Measurements from ENCODE around the gene NCSTN. TPM values are rescaled to one million over a fixed set of nuclear protein-coding genes. Genes with fewer than 3 reads are reported as not detected.

NCSTN gene
- total and polyA plus RNA-seq, 10 of the 15 experiments (the other 5 are each of a cell fraction or from before 2014, with no cell fraction given), result 33.3 to 88.2 (median 60.4) TPM

- ChIA-PET POLR2A (no interaction called here), CTCF (interaction anchor here (1.0 to 7.0 kb wide), 6 partner anchors 9 to 261 kb away, joined by 3 to 98 read pairs (median 4); no protein-coding TSS in a partner anchor), RAD21 (ENCODE audit: unreplicated experiment) (interaction anchor here (1.3 kb wide), 1 partner anchor 158 kb away, joined by 7 read pairs; no protein-coding TSS in a partner anchor), SMC1A (ENCODE audit: uncharacterized antibody, unreplicated experiment) (interaction anchor here (1.1 to 2.2 kb wide), 2 partner anchors 17 to 25 kb away, joined by 3 to 9 read pairs; no protein-coding TSS in a partner anchor)
- WGBS (ENCODE audit: insufficient coverage, insufficient replicate concordance, low lambda C conversion rate, missing lambda C conversion rate), result 87% methylated on average over 4 of the region's 4 CpGs
- DNase-seq (ENCODE audit: low read depth, low spot score), result no peak
- BruUV-seq (replicated peaks), result no TSS peak
- no peak overlapping the region for H3K27ac ChIP-seq (ENCODE audit: control insufficient read depth, insufficient read depth)
- in situ Hi-C loops (cut with MboI), result no loop called here
- no peak overlapping the region for H2AFZ ChIP-seq (ENCODE audit: control insufficient read depth, low read depth, low read length)
- H3K27me3 ChIP-seq (replicated peaks in 1 of 2; ENCODE audit: control insufficient read depth in 2 of 2, insufficient read depth in 2 of 2, low read length in 1 of 2), result no peaks in the 10 kb centered on the region
- ATAC-seq, result no peak
- no peak overlapping the region for H3K4me2 ChIP-seq (ENCODE audit: control insufficient read depth, insufficient read depth)
- peaks cover 39 to 57% of the 10 kb centered on the region in 2 experiments for H3K36me3 ChIP-seq (ENCODE audit: control insufficient read depth in 2 of 2, insufficient read depth in 2 of 2, low read length in 1 of 2)
- no peaks in the 10 kb centered on the region for H4K20me1 ChIP-seq (ENCODE audit: control insufficient read depth, insufficient read depth)
- intact Hi-C loops (cut with micrococcal nuclease; ENCODE audit: unreplicated experiment), result no loop called here
- H3K4me1 ChIP-seq (ENCODE audit: control insufficient read depth, insufficient read depth, low read length), result peaks cover 7% of the 10 kb centered on the region
- no peak overlapping the region for H3K9ac ChIP-seq (ENCODE audit: control insufficient read depth, insufficient read depth, low read length)
- no peak overlapping the region for H3K4me3 ChIP-seq
- H3K79me2 ChIP-seq (ENCODE audit: control insufficient read depth, insufficient read depth, low read length), result peaks cover 9% of the 10 kb centered on the region
- H3K9me3 ChIP-seq (replicated peaks; ENCODE audit: control insufficient read depth, insufficient read depth, low read length), result no peaks in the 10 kb centered on the region
- no peak for FAIRE-seq
- no peak for TF ChIP-seq MYB (IDR thresholded peaks at IDR 0.05; ENCODE audit: borderline replicate concordance, low read depth, low read length)
- no peak for TF ChIP-seq KLF5 (IDR thresholded peaks at IDR 0.05; ENCODE audit: partially characterized antibody)
- TF ChIP-seq POLR2A (IDR thresholded peaks at IDR 0.05; ENCODE audit: low read depth, low read length), result no peak
- TF ChIP-seq KAT2A (conservative IDR thresholded peaks at IDR 0.05; ENCODE audit: control insufficient read depth, low read depth, low read length), result no peak
- no peak for TF ChIP-seq EZH2 (IDR thresholded peaks at IDR 0.05; ENCODE audit: borderline replicate concordance, control insufficient read depth, low read depth, low read length)
- no peak for TF ChIP-seq CHD1 (IDR thresholded peaks at IDR 0.05; ENCODE audit: low read depth, low read length)
- no peak for TF ChIP-seq RCOR1 (conservative IDR thresholded peaks at IDR 0.05; ENCODE audit: low read depth, low read length)
- no peak for TF ChIP-seq ZBTB11 (CRISPR knock-in tag; IDR thresholded peaks at IDR 0.05)
- no peak for TF ChIP-seq ZNF384 (IDR thresholded peaks at IDR 0.05; ENCODE audit: borderline replicate concordance, low read depth, low read length)
- no peak for TF ChIP-seq CEBPZ (IDR thresholded peaks at IDR 0.05; ENCODE audit: low read depth, low read length)
- no peak for TF ChIP-seq SMAD1 (IDR thresholded peaks at IDR 0.05; ENCODE audit: low read depth, partially characterized antibody)
- TF ChIP-seq JUND (IDR thresholded peaks at IDR 0.05; ENCODE audit: low read depth, low read length), result no peak
- TF ChIP-seq ZNF622 (IDR thresholded peaks at IDR 0.05), result no peak
- TF ChIP-seq CBFB (IDR thresholded peaks at IDR 0.05; ENCODE audit: low read depth), result no peak
- TF ChIP-seq GATAD2B (conservative IDR thresholded peaks at IDR 0.05; ENCODE audit: low read depth), result no peak
- TF ChIP-seq BCLAF1 (IDR thresholded peaks at IDR 0.05), result no peak
These were observed 8.4 kb downstream of the NCSTN start for GRCh38 chr1:160351629-160352028.

All from GM12878 (cell line).